Colonic mucosa (tissue), 4 donors: Measurements from ENCODE around the gene PLXNA2. TPM values are rescaled to one million over a fixed set of nuclear protein-coding genes. Genes with fewer than 3 reads are reported as not detected.

Experiments used
- DNase-seq: peaks from one replicate; pipeline ENCODE4 v3.0.0-alpha.2; 2020
- H3K27ac ChIP-seq: fragments of 200-600 bp; one replicate; pipeline ENCODE4 v1.8.0; 2021
- H3K27me3 ChIP-seq: fragments of 200-600 bp; one replicate; pipeline ENCODE4 v1.8.0; 2021
- H3K36me3 ChIP-seq: fragments of 200-600 bp; one replicate; pipeline ENCODE4 v1.8.0; 2021
- H3K4me1 ChIP-seq: fragments of 200-600 bp; one replicate; pipeline ENCODE4 v1.8.0; 2021; ENCODE audit warnings: mild to moderate bottlenecking
- H3K4me3 ChIP-seq: fragments of 200-600 bp; one replicate; pipeline ENCODE4 v1.8.0; 2021
- H3K9ac ChIP-seq, 2 donors: one replicate each; pipeline ENCODE4 v1.7.0; 2013; ENCODE audit warnings: control low read depth in 2 of 2, low read depth in 2 of 2, low read length in 2 of 2
- H3K9me3 ChIP-seq: fragments of 200-600 bp; one replicate; pipeline ENCODE4 v1.8.0; 2021
- intact Hi-C: fragments of 100-400 bp; cut with DNase I; formaldehyde crosslinking; loops from one replicate; pipeline ENCODE4 v1.14.1; 2022
- total RNA-seq, 2 donors: library from RNA; stranded (reverse); fragmentation: NEBNext Ultra II Directional in 1 of 2; extraction: Animal tissue kit (Norgen Biotek cat#: 25700) in 1 of 2; gene quantifications; one replicate each; pipeline ENCODE4 v1.2.1, GENCODE V29; 2021
- TF ChIP-seq, protein P1 (sequence below): fragments of 200-600 bp; IDR thresholded peaks from one replicate; pipeline ENCODE4 v1.8.0; 2022; ENCODE audit warnings: antibody characterized with exemption, mild to moderate bottlenecking
- donor health status: healthy.
- donor health status: DM: no; HTN: no; CAD: no.
- donor health status: DM: no; HTN: no; CAD: no.

Gene PLXNA2
- total RNA-seq, 2 donors from 2014 or later = 46.1 to 81.6 TPM

DNA sequence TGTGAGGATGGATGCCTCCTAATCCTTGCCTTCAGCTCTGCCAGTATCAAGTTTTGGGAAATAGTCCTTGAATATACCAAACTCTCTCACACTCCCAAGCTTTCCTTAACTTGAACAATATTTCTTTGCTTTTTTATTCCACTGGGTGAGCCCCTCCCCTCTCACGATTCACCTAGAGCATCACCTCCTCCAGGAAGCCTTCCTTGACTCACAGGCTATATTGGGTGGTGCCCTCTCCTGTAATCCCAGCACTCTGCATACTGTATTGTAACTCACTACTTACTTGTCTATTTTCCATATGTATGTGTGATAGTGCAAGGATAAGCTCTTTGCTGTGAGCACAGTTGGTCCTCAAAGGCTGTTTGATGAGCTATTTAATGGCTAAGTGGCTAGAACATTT, 114.7 kb downstream of the PLXNA2 start:
- H3K9me3 ChIP-seq = no peaks in the 10 kb centered on the region
- TF ChIP-seq, protein P1, sequence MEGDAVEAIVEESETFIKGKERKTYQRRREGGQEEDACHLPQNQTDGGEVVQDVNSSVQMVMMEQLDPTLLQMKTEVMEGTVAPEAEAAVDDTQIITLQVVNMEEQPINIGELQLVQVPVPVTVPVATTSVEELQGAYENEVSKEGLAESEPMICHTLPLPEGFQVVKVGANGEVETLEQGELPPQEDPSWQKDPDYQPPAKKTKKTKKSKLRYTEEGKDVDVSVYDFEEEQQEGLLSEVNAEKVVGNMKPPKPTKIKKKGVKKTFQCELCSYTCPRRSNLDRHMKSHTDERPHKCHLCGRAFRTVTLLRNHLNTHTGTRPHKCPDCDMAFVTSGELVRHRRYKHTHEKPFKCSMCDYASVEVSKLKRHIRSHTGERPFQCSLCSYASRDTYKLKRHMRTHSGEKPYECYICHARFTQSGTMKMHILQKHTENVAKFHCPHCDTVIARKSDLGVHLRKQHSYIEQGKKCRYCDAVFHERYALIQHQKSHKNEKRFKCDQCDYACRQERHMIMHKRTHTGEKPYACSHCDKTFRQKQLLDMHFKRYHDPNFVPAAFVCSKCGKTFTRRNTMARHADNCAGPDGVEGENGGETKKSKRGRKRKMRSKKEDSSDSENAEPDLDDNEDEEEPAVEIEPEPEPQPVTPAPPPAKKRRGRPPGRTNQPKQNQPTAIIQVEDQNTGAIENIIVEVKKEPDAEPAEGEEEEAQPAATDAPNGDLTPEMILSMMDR = no peak
- H3K36me3 ChIP-seq = no peaks in the 10 kb centered on the region
- no peak overlapping the region for H3K4me3 ChIP-seq
- no peak overlapping the region for H3K27ac ChIP-seq
- no peak overlapping the region for H3K9ac ChIP-seq
- no peak for DNase-seq
- no peaks in the 10 kb centered on the region for H3K4me1 ChIP-seq
- no peaks in the 10 kb centered on the region for H3K27me3 ChIP-seq
- intact Hi-C loops = no loop called here

GRCh38 chr1:208129060-208129459, 115.1 kb downstream of the PLXNA2 start:
- no peak overlapping the region for H3K9ac ChIP-seq
- TF ChIP-seq, protein P1 = no peak
- no peak overlapping the region for H3K27ac ChIP-seq
- DNase-seq = no peak
- no peaks in the 10 kb centered on the region for H3K36me3 ChIP-seq
- intact Hi-C loops = no loop called here
- no peak overlapping the region for H3K4me3 ChIP-seq
- H3K27me3 ChIP-seq = no peaks in the 10 kb centered on the region
- no peaks in the 10 kb centered on the region for H3K4me1 ChIP-seq
- H3K9me3 ChIP-seq = no peaks in the 10 kb centered on the region

DNA sequence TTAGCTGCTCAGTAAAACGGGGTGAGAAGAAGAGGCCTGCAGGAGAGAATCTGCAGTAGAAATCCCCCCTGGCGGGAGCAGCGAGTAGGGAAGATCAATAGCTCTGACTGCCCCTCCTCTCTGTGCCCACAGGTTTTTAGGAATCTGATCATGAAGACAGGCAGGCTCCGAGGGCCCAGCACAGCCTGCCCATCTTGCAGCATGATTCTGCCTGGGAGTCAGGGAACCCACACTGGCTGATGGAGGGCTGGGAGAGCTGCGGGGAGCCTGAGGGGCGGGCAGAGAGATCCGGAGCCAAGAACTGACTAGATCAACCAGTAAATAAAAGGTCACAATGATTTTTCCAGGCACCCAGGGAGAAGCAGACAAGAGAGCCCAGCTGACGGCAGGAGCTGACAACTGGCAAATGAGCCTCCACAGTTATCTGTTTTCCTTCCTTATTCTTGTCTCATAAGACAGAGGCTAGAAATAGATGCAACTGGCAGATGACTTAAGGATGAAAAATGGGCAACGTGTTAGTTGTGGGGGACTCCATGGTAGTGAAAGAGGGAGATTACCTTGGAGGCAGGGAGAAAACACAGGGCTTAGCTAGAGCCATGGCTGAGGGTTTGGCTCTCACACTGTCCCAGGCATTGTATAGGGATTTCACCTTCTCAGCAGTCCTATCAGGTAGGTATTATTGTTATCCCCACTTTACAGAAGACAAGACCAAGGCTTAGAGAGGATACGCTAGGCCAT, 116.2 kb downstream of the PLXNA2 start:
- Histone ChIP-seq H3K27ac (no peak overlapping the region), H3K4me3 (no peak overlapping the region), H3K4me1 (no peaks in the 10 kb centered on the region), H3K9me3 (no peaks in the 10 kb centered on the region), H3K36me3 (no peaks in the 10 kb centered on the region), H3K9ac (no peak overlapping the region), H3K27me3 (no peaks in the 10 kb centered on the region)
- no peak for DNase-seq
- intact Hi-C loops = no loop called here
- TF ChIP-seq, protein P1 = no peak

GRCh38 chr1:208127284-208127683, 116.9 kb downstream of the PLXNA2 start:
- Histone ChIP-seq H3K4me1 (no peaks in the 10 kb centered on the region), H3K4me3 (no peak overlapping the region), H3K9ac (no peak overlapping the region), H3K9me3 (no peaks in the 10 kb centered on the region), H3K36me3 (no peaks in the 10 kb centered on the region), H3K27me3 (no peaks in the 10 kb centered on the region), H3K27ac (no peak overlapping the region)
- intact Hi-C loops = no loop called here
- TF ChIP-seq, protein P1 = no peak
- DNase-seq = no peak

DNA sequence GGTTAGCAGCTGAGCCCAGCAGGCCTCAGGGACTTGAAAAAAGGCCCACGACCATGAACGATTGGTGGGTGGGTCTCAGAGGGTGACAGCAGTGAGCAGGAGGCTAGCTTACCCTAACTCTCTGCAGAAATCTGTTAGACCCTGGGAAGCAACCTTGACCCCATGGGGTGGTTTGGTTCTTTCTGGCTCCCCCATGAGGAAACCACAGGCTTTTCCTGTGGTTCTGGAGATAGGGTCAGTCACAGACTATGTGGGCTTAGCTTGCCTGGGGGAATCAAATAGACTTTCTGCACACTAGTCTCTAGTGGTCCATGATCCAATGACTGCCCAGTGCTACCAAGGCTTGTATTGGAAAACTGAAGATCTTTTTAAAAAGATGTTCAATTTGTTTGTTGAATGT, 118.1 kb downstream of the PLXNA2 start:
- H3K27me3 ChIP-seq = no peaks in the 10 kb centered on the region
- no peak overlapping the region for H3K9ac ChIP-seq
- TF ChIP-seq, protein P1 = no peak
- H3K36me3 ChIP-seq = no peaks in the 10 kb centered on the region
- intact Hi-C loops = no loop called here
- H3K9me3 ChIP-seq = no peaks in the 10 kb centered on the region
- no peak for DNase-seq
- H3K4me1 ChIP-seq = no peaks in the 10 kb centered on the region
- H3K4me3 ChIP-seq = no peak overlapping the region
- H3K27ac ChIP-seq = no peak overlapping the region
